Testis (tissue), 3 donors: ENCODE results near the gene DTNB. TPM values are rescaled to one million over a fixed set of nuclear protein-coding genes. Genes with fewer than 3 reads are reported as not detected.

Experiments
- DNase-seq: peaks from one replicate; pipeline ENCODE4 v3.0.0-alpha.2; 2019
- H3K27ac ChIP-seq, 2 donors: fragments of 200-600 bp; sonication (generic); one replicate each; pipeline ENCODE4 v1.5.1; 2019
- H3K27me3 ChIP-seq: fragments of 200-600 bp; sonication (generic); one replicate; pipeline ENCODE4 v1.5.1; 2019
- H3K36me3 ChIP-seq: fragments of 200-600 bp; sonication (generic); one replicate; pipeline ENCODE4 v1.5.1; 2017; ENCODE audit warnings: low read depth; ENCODE audit errors: missing control alignments
- H3K4me1 ChIP-seq: fragments of 200-600 bp; sonication (generic); one replicate; pipeline ENCODE4 v1.5.1; 2019
- H3K4me3 ChIP-seq, 2 donors: fragments of 200-600 bp; sonication (generic); one replicate each; pipeline ENCODE4 v1.5.1; 2017 to 2019
- H3K9me3 ChIP-seq: fragments of 200-600 bp; sonication (generic); one replicate; pipeline ENCODE4 v1.5.1; 2017
- POLR2A ChIP-seq: fragments of 450-650 bp; IDR thresholded peaks from one replicate; pipeline ENCODE4 v1.6.1; 2017; ENCODE audit warnings: antibody characterized with exemption, mild to moderate bottlenecking, moderate library complexity
- WGBS, 2 donors: methylation state at CpG; one replicate each; pipeline ENCODE4 v1.1.5; 2018; 5-methylcytosine and 5-hydroxymethylcytosine counted together
- intact Hi-C: fragments of 100-400 bp; cut with DNase I; formaldehyde crosslinking; loops from one replicate; pipeline ENCODE4 v1.15.1; 2023; ENCODE audit warnings: low total_unique reads
- polyA plus RNA-seq: library from polyadenylated mRNA; stranded (reverse); fragments of 350-450 nt; fragmentation: Illumina TruSeq; extraction: RNeasy Lipid Tissue Mini Kit (QIAGEN cat#74804); gene quantifications from one replicate; pipeline ENCODE4 v1.2.3, GENCODE V29; 2014; ENCODE audit warnings: low read depth, low replicate concordance; ENCODE audit not compliant: insufficient read depth
- total RNA-seq, 2 donors: library from RNA; depleted of rRNA; stranded (reverse); fragments of >200 nt; gene quantifications; one replicate each; pipeline ENCODE4 v1.2.3, GENCODE V29; 2016
- TF ChIP-seq, protein P1 (sequence below), 3 experiments: fragments of 450-650 bp in 2 of 3; fragments of 200-600 bp in 1 of 3; sonication (generic) in 1 of 3; IDR thresholded peaks; one replicate each; pipeline ENCODE4 v1.5.1; 2016 to 2019; ENCODE audit warnings: antibody characterized with exemption in 3 of 3, mild to moderate bottlenecking in 2 of 3, moderate library complexity in 1 of 3

DTNB gene
- total and polyA plus RNA-seq, 3 donors from 2014 or later: 21.9 to 47.3 (median 45.1) TPM

DNA sequence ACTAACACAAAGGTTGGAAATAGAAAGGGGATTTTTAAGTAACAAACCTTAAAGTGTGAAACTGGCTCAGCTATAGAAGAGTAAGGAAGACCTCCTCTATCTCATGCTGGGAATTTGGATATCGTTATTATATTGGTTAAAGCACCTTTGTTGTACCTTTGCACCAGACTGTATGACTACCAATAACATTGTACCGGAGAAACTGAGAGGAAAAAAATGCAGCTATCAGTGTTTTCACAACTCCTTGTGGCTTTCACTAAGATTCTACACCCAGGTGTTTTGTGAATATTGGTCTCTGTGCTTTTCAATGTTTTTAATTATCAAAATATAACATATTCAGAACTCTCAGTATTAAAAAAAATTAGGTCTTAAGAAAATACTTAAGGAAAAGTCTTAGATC, 48.7 kb downstream of the DTNB start:
- Histone ChIP-seq H3K9me3 (no peaks in the 10 kb centered on the region), H3K27me3 (no peaks in the 10 kb centered on the region), H3K27ac (no peak overlapping the region), H3K36me3 (no peaks in the 10 kb centered on the region), H3K4me1 (no peaks in the 10 kb centered on the region), H3K4me3 (no peak overlapping the region)
- WGBS, 2 donors: 91 to 93% methylated on average over 2 of the region's 2 CpGs
- intact Hi-C loops: no loop called here
- no peak for DNase-seq
- TF ChIP-seq POLR2A: no peak
- TF ChIP-seq, protein P1, sequence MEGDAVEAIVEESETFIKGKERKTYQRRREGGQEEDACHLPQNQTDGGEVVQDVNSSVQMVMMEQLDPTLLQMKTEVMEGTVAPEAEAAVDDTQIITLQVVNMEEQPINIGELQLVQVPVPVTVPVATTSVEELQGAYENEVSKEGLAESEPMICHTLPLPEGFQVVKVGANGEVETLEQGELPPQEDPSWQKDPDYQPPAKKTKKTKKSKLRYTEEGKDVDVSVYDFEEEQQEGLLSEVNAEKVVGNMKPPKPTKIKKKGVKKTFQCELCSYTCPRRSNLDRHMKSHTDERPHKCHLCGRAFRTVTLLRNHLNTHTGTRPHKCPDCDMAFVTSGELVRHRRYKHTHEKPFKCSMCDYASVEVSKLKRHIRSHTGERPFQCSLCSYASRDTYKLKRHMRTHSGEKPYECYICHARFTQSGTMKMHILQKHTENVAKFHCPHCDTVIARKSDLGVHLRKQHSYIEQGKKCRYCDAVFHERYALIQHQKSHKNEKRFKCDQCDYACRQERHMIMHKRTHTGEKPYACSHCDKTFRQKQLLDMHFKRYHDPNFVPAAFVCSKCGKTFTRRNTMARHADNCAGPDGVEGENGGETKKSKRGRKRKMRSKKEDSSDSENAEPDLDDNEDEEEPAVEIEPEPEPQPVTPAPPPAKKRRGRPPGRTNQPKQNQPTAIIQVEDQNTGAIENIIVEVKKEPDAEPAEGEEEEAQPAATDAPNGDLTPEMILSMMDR (IDR thresholded peaks at IDR 0.05): no peak

DNA sequence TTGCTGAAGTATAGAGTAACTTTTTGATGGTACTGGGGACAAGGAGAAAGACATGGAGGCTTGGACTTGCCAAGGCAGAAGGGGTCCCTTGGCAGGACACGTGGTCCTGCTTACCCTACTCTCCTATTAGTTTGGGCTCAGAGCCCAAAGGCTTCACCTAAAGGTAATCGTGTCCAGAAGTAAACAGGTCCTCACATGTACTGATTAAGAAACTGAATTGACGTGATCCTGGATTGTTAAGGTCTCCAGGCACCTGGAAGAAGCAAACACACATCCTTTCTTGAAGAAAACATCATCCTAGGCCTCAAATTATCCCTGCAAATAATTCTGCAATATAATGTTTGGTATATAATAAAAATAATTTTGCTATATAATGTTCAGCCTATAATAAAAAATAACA, 50.0 kb downstream of the DTNB start:
- no peak overlapping the region for H3K27ac ChIP-seq
- DNase-seq: no peak
- H3K27me3 ChIP-seq: no peaks in the 10 kb centered on the region
- no peaks in the 10 kb centered on the region for H3K9me3 ChIP-seq
- intact Hi-C loops: no loop called here
- H3K36me3 ChIP-seq: no peaks in the 10 kb centered on the region
- H3K4me3 ChIP-seq: no peak overlapping the region
- 89 to 93% methylated on average over 3 of the region's 3 CpGs for WGBS, 2 donors
- TF ChIP-seq, protein P1 (IDR thresholded peaks at IDR 0.05): no peak
- TF ChIP-seq POLR2A: no peak
- H3K4me1 ChIP-seq: peaks cover 7% of the 10 kb centered on the region

DNA sequence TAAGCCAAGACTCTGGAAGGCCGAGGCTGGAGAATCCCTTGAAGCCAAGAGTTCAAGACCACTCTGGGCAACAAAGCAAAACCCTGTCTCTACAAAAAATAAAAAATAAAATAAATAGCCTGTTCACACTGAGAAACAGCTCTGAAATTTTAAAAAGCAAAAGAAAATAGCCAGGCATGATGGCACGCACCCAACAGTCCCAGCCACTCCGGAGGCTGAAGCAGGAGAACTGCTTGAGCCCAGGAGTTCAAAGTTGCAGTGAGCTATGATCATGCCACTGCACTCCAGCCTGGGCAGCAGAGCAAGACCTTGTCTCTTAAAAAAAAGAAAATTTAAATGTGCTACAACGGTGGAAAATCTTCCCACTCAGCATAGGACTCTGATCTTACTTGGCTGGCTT, 52.7 kb downstream of the DTNB start:
- intact Hi-C loops: no loop called here
- H3K4me1 ChIP-seq: peaks cover 13% of the 10 kb centered on the region
- 59 to 63% methylated on average over 4 of the region's 4 CpGs for WGBS, 2 donors
- DNase-seq: no peak
- no peaks in the 10 kb centered on the region for H3K9me3 ChIP-seq
- H3K4me3 ChIP-seq: no peak overlapping the region
- no peak for TF ChIP-seq POLR2A
- TF ChIP-seq, protein P1 (IDR thresholded peaks at IDR 0.05): no peak
- no peaks in the 10 kb centered on the region for H3K27me3 ChIP-seq
- no peaks in the 10 kb centered on the region for H3K36me3 ChIP-seq
- no peak overlapping the region for H3K27ac ChIP-seq

DNA sequence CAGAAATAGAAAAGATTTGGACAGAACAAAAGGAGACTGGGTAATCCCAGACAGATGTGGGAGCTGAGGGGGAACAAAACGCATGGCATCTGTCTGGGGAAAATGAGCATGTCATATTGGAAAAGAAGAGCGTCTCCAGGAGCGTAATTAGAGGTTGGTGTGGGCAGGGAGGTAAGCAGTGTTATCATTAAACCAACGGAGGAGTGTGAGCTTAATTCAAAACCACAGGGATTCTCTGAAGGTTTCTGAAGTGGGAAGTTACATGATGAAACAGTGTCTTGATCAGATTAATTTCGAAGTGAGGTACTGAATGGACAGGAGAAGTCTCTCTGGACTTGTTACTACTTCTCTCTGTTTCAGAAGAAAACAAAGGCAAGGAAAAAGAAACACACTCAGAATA, 53.3 kb downstream of the DTNB start:
- H3K27ac ChIP-seq: no peak overlapping the region
- no peaks in the 10 kb centered on the region for H3K36me3 ChIP-seq
- no peak for DNase-seq
- TF ChIP-seq POLR2A: no peak
- TF ChIP-seq, protein P1 (IDR thresholded peaks at IDR 0.05): no peak
- 55 to 60% methylated on average over 5 of the region's 5 CpGs for WGBS, 2 donors
- no peak overlapping the region for H3K4me3 ChIP-seq
- no peaks in the 10 kb centered on the region for H3K27me3 ChIP-seq
- intact Hi-C loops: no loop called here
- no peaks in the 10 kb centered on the region for H3K9me3 ChIP-seq
- peaks cover 13% of the 10 kb centered on the region for H3K4me1 ChIP-seq

DNA sequence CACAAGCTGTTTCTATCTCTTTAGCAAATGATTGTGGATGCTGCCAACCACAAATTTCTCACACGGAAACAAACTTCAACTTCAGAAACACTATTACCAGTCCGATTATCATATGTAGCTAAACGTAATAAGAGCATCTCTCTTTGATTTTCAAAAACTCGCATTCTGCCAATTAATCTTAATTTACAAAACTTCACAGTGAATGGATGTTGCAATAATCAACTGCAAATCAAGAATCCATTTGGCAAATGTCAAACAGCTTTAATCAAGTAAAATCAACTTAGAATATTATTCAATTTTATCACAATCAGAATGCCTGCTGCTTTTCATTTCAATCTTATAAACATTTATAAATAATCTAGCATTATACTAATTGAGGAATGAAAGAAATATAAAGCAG, 54.2 kb downstream of the DTNB start:
- H3K4me3 ChIP-seq: no peak overlapping the region
- H3K27me3 ChIP-seq: no peaks in the 10 kb centered on the region
- intact Hi-C loops: no loop called here
- no peaks in the 10 kb centered on the region for H3K36me3 ChIP-seq
- peaks cover 13% of the 10 kb centered on the region for H3K4me1 ChIP-seq
- 67 to 70% methylated on average over 4 of the region's 4 CpGs for WGBS, 2 donors
- DNase-seq: no peak
- no peak for TF ChIP-seq POLR2A
- TF ChIP-seq, protein P1 (IDR thresholded peaks at IDR 0.05): no peak
- H3K9me3 ChIP-seq: no peaks in the 10 kb centered on the region
- H3K27ac ChIP-seq: no peak overlapping the region
